Activated T-cell treated with anti-CD3 and anti-CD28 coated beads for 24 hours (primary cell): Measurements from ENCODE around the gene TSPO.
A peak's percentile ranks its signal among the peaks of the same experiment; 100 is the strongest.
"Not testable (repeated sequence)": the region's sequence is repeated elsewhere in the genome, so short reads cannot be mapped to it uniquely, and the experiment has no call there.

Experiments
- DNase-seq: peaks from one replicate; pipeline ENCODE4 v3.0.0-alpha.2; 2020; ENCODE audit warnings: low read depth

The TSPO gene

GRCh38 chr22:43131773-43132501 is 19.4 kb upstream of the TSPO start:
- no peak for DNase-seq

- no peak for DNase-seq
Measured at GRCh38 chr22:43133401-43133800, 18.0 kb upstream of the TSPO start.

GRCh38 chr22:43134553-43134952 is 16.8 kb upstream of the TSPO start:
- no peak for DNase-seq

GRCh38 chr22:43135565-43135964 is 15.8 kb upstream of the TSPO start:
- DNase-seq = no peak

DNA sequence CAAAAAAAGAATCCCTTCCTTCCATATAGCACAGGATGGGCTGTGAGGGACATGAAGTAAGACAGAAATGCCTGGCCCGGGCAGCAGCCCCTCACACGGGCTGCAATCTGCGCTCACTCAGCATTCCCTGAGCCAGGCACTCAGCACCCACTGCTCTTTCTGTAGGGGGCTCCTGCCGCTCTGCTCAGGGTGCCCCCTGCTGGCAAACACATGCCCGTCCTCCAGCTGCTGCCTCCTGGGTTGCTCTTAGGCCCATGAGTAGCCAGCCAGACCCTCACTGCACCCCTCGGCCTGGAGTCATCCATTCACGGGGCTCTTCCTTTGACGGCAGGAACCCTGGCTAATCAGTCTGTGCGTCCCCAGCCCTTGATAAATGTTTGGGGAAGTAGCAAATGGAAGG is 15.1 kb upstream of the TSPO start:
- no peak for DNase-seq

- no peak for DNase-seq
Measured at GRCh38 chr22:43136801-43137200, 14.6 kb upstream of the TSPO start.

GRCh38 chr22:43142880-43143562 is 8.3 kb upstream of the TSPO start, which contains the start of gene MCAT:
TSS of gene MCAT (minus strand) at chr22:43143398. CDS start at chr22:43143348, 50 bp downstream.
- peak; percentile 79 for DNase-seq

DNA sequence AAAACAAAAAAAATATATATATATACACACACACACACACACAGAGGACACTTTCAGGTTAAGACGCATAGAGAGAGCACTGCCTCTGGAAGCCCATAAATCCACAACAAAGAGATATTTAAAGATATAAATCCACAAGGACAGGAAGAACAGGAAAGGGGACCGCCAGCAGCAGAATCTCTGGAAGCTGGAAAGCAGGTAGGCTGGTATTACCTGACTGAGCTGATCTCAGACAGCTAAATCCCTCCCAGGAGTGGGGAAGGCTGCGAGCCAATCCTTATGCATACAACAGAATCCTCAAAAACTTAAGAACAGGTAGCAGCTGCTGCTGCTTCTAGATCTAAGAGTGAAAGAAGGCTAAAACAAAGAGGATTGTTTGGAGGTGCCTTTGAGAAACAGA is 6.4 kb upstream of the TSPO start:
- no peak for DNase-seq

GRCh38 chr22:43145371-43145770 is 6.0 kb upstream of the TSPO start:
- DNase-seq = not testable (repeated sequence)

DNA sequence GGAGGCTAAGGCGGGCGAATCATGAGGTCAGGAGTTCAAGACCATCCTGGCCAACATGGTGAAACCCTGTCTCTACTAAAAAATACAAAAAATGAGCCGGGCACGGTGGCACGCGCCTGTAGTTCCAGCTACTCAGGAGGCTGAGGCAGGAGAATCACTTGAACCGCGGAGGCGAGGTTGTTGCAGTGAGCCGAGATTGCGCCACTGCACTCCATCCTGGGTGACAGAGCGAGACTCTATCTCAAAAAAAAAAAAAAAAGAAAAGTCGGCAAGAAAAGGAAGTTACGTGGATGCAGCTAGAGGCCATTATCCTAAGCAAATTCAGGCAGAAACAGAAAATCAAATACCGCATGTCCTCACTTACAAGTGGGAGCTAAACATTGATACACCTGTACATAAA is 5.0 kb upstream of the TSPO start:
- not testable (repeated sequence) for DNase-seq

DNA sequence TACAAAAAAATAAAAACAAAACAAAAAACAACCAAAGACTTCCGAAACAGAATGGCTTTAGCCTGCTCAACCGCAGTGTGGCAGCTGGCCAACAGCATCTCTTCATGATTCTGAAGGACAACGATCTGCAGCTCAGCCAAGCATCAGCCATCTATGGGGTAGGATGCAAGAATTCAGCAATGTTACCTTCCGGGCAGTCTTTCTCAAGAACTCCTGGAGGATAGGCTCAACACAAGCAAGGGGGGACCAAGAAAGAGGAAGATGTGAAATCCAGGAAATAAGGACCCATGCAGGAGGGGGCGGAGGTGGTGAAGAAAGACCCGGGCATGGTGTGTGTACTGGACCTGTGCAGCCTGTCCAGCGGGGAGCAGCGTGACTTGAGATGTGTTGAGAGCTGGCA is 3.5 kb upstream of the TSPO start:
- DNase-seq = no peak

DNA sequence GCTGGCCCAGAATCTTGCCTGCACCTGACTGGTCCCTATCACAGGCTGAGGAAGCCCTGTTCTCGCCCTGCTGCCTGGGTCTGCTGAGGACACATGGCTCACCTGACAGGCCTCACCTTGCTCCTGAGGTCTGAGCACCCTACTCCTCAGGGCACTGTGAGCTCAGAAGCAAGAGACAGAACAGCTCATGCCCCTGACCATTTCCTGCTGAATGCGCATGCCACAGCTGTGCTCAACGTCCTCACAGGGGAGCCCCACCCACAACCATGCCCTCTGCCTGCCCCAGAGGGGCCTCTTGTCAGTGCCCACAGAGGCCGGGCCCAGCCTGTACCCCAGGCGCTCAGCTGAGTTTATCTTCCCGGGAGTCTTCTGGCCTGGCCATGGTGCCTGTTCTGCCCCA is 2.8 kb upstream of the TSPO start:
- DNase-seq = no peak

GRCh38 chr22:43150731-43151206 is 590 bp upstream of the TSPO start:
- no peak for DNase-seq

- no peak for DNase-seq
Measured at GRCh38 chr22:43152003-43152356, 621 bp downstream of the TSPO start.

DNA sequence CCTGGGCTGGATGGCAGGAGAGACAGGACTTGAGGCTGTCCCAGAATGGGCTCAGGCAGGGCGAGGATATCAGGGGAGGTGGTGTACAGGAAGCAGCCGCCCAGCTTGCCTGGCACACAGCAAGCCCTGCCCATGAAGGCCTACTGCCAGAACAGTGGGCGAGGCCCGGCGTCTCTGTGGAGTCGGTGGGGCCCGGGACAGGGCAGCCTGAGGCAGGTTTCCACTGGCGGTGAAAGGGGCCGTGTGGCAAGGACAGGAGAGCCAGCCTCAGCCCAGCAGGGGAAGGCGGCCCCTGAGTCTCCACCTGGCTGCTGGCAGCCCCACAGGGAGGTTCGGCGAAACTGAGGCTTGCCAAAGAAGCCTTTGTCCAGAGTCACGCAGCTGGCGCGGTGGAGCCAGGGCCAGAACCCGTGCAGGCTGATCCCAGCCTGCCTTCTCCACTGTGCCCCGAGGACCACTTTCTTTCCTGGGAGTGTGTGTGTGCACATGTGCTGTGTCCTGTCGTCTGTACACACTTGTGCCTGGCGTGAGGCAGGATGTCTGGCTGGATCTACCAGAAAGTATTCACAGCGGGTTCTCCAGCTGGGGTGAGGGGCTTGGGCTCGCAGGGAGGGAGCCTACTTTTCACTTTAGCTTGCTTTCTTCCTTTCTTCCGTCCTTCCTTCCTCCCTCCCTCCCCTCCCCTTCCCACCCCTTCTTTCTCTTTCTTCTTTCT is 1.2 kb downstream of the TSPO start:
- DNase-seq = peak; percentile 41

DNA sequence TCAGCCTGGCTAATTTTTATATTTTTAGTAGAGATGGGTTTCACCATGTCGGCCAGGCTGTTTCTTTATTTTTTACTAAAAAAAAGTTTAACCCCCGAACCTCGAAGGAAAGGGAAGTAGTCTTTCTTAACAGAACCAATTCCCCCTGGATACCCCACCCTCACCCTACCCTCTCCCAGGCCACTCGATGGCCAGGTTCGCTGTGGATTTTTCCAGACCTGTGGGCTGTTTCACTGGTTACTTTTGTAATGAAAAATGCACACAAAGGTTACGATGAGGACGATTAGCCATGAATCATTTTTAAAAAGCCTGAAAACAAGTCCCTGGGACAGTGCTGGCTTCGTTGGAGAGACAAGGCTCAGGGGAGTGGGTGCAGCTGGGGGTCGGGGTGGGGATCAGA is 2.5 kb downstream of the TSPO start:
- no peak for DNase-seq

DNA sequence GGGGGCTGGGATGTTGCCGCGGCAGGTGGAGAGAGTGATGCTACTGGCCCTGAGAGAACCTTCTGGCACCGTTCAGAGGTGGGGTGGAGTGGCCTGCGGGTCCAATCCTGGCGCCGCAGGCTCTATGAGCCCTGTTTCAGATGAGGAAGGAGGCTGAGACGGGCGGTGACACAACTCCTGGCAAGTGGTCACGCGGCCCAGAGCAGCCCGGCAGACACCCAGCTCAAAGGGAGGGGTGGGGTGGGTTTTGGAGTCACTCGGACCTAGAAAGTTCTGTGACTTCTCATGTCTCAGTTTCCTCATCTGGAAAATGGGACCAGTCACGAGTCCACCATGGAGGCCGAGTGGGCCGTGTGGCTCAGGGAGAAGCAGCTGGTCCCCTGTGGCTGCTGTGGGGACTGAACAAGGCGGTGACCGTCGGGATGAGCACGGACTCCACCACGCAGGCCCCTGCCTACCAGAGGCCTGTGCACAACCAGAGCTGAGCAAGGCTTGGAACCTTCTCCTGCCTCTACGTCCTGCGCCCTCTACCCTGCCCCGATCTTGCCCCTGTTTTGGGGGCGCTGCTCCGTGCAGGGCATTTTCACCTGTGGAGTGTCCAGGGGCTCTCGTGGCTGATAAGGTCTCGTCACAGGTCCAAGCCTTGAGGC is 3.7 kb downstream of the TSPO start:
- no peak for DNase-seq

GRCh38 chr22:43155789-43156188 is 4.4 kb downstream of the TSPO start:
- no peak for DNase-seq

GRCh38 chr22:43156413-43156812 is 5.1 kb downstream of the TSPO start:
- DNase-seq = no peak

- DNase-seq = no peak
Measured at GRCh38 chr22:43157874-43158546, 6.7 kb downstream of the TSPO start.

DNA sequence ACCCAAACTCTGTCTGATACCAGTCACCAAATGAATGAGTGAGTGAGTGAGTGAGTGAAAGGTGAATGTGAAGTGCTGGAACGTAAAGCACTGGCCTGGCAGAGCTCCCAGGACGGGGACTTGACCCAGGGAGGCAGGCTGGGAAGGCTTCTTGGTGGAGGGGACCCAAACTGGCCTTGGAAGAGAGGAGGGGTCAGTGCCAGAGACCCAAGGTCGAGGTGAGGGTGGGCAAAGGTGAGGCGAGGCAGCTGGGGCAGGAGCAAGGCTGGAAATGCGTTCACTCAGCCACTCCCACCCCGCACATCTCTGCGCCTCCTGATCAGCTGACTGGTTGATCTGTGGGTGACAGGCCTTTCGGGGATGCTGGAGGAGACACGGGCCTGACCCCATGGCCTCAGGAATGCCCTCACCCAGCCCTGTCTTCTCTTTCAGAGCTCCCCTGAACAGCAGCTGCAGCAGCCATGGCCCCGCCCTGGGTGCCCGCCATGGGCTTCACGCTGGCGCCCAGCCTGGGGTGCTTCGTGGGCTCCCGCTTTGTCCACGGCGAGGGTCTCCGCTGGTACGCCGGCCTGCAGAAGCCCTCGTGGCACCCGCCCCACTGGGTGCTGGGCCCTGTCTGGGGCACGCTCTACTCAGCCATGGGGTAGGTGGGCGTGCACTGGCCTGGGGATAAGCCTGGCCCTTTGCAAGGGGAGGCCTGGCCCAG is 7.6 kb downstream of the TSPO start:
- DNase-seq = no peak
